IMR-90 (cell line): ENCODE results near the gene RAP1A. TPM values are rescaled to one million over a fixed set of nuclear protein-coding genes. Genes with fewer than 3 reads are reported as not detected.
A peak's percentile ranks its signal among the peaks of the same experiment; 100 is the strongest.

Source experiments
- ATAC-seq: fragments of 200-7000 bp; cut with Tn5 transposase; 2 replicates; pipeline ENCODE4 v1.9.1; 2020; ENCODE audit warnings: low read depth, mild to moderate bottlenecking, moderate library complexity
- BruUV-seq: library from RNA; stranded (reverse); fragments of 400-500 nt; replicated peaks from 2 replicates; lab custom pipeline; 2021; lab: Mats Ljungman, UMichigan
- CTCF ChIA-PET: fragments of 300-600 bp; formaldehyde crosslinking; extraction: SDS; loops from one replicate; lab custom pipeline; 2021; ENCODE audit warnings: antibody characterized with exemption; lab: Yijun Ruan, JAX
- POLR2A ChIA-PET: fragments of 300-600 bp; sonication (Branson Sonifier 250); formaldehyde crosslinking; loops from one replicate; lab custom pipeline; 2022; ENCODE audit warnings: antibody characterized with exemption; ENCODE audit not compliant: unreplicated experiment; lab: Charles Lee
- DNase-seq: peaks from one replicate; pipeline ENCODE4 v3.0.0; 2013
- H2AFZ ChIP-seq: replicated peaks from 2 replicates; pipeline ENCODE3; 2013; ENCODE audit warnings: low read length, mild to moderate bottlenecking; ENCODE audit not compliant: poor library complexity
- H2AK5ac ChIP-seq: 2 replicates; pipeline ENCODE4 v1.6.1; 2013; ENCODE audit warnings: low read depth, low read length, inconsistent platforms
- H2AK9ac ChIP-seq: replicated peaks from 2 replicates; pipeline ENCODE3; 2013; ENCODE audit warnings: mild to moderate bottlenecking, low read depth, low read length, moderate library complexity; ENCODE audit not compliant: poor library complexity
- H2BK120ac ChIP-seq: 2 replicates; pipeline ENCODE4 v1.6.1; 2013; ENCODE audit warnings: low read depth, low read length, inconsistent platforms
- H2BK15ac ChIP-seq: 3 replicates; pipeline ENCODE4 v1.6.1; 2013; ENCODE audit warnings: low read depth, low read length, inconsistent platforms
- H2BK20ac ChIP-seq: 2 replicates; pipeline ENCODE4 v1.6.1; 2013; ENCODE audit warnings: low read depth, mild to moderate bottlenecking, inconsistent platforms, low read length, moderate library complexity
- H2BK5ac ChIP-seq: 2 replicates; pipeline ENCODE4 v1.6.1; 2013; ENCODE audit warnings: mild to moderate bottlenecking, low read depth, low read length, inconsistent platforms; ENCODE audit not compliant: poor library complexity, severe bottlenecking
- H3K14ac ChIP-seq: replicated peaks from 2 replicates; pipeline ENCODE4 v1.6.1; 2013; ENCODE audit warnings: low read depth, low read length, inconsistent platforms
- H3K18ac ChIP-seq: 2 replicates; pipeline ENCODE4 v1.6.1; 2013; ENCODE audit warnings: low read depth, low read length, control low read depth
- H3K23ac ChIP-seq: 2 replicates; pipeline ENCODE4 v1.6.1; 2013; ENCODE audit warnings: low read depth, low read length, inconsistent platforms
- H3K27ac ChIP-seq: 2 replicates; pipeline ENCODE4 v1.5.1; 2013; ENCODE audit warnings: mild to moderate bottlenecking, control low read depth, low read length; ENCODE audit not compliant: insufficient read depth
- H3K27me3 ChIP-seq: 2 replicates; pipeline ENCODE4 v1.6.1; 2013; ENCODE audit warnings: low read length; ENCODE audit not compliant: control insufficient read depth, insufficient read depth
- H3K36me3 ChIP-seq: 2 replicates; pipeline ENCODE4 v1.6.1; 2013; ENCODE audit warnings: low read length, mixed read lengths; ENCODE audit not compliant: control insufficient read depth, insufficient read depth
- H3K4ac ChIP-seq: 2 replicates; pipeline ENCODE4 v1.6.1; 2013; ENCODE audit warnings: low read depth, low read length, inconsistent platforms
- H3K4me1 ChIP-seq: 2 replicates; pipeline ENCODE4 v1.6.1; 2013; ENCODE audit warnings: low read length, mixed read lengths; ENCODE audit not compliant: control insufficient read depth, insufficient read depth
- H3K4me2 ChIP-seq: 2 replicates; pipeline ENCODE4 v1.6.1; 2013; ENCODE audit warnings: low read depth, mild to moderate bottlenecking, control low read depth, low read length, moderate library complexity
- H3K4me3 ChIP-seq: 2 replicates; pipeline ENCODE4 v1.5.1; 2013; ENCODE audit warnings: low read depth, mild to moderate bottlenecking, control low read depth, low read length, moderate library complexity; ENCODE audit not compliant: insufficient read depth
- H3K56ac ChIP-seq: 2 replicates; pipeline ENCODE4 v1.6.1; 2013; ENCODE audit warnings: low read length, inconsistent platforms; ENCODE audit not compliant: insufficient read depth; ENCODE audit errors: extremely low read depth
- H3K79me1 ChIP-seq, 2 experiments: 2 replicates each; pipeline ENCODE4 v1.6.1; 2013; ENCODE audit warnings: low read length in 2 of 2, inconsistent platforms in 1 of 2, low read depth in 1 of 2
- H3K9ac ChIP-seq: 2 replicates; pipeline ENCODE4 v1.6.1; 2013; ENCODE audit warnings: low read depth, low read length, control low read depth
- H3K9me1 ChIP-seq: 2 replicates; pipeline ENCODE4 v1.6.1; 2013; ENCODE audit warnings: low read length, inconsistent platforms; ENCODE audit not compliant: insufficient read depth
- H3K9me3 ChIP-seq: 2 replicates; pipeline ENCODE4 v1.6.1; 2013; ENCODE audit warnings: low read length; ENCODE audit not compliant: control insufficient read depth, insufficient read depth
- H4K20me1 ChIP-seq: 2 replicates; pipeline ENCODE4 v1.6.1; 2013; ENCODE audit warnings: low read length, inconsistent platforms; ENCODE audit not compliant: insufficient read depth
- H4K5ac ChIP-seq: 2 replicates; pipeline ENCODE4 v1.6.1; 2013; ENCODE audit warnings: mild to moderate bottlenecking, low read depth, low read length, control low read depth
- H4K8ac ChIP-seq, 2 experiments: 2 replicates each; pipeline ENCODE4 v1.6.1; 2013; ENCODE audit warnings: low read depth in 2 of 2, low read length in 2 of 2, control low read depth in 1 of 2, inconsistent platforms in 1 of 2
- H4K91ac ChIP-seq: 2 replicates; pipeline ENCODE4 v1.6.1; 2013; ENCODE audit warnings: low read depth, low read length, inconsistent platforms; ENCODE audit not compliant: insufficient read depth
- CHD1 ChIP-seq: IDR thresholded peaks from 2 replicates; pipeline ENCODE4 v1.6.1; 2012; ENCODE audit warnings: low read depth, low read length, improper control_type of control experiment
- MXI1 ChIP-seq: IDR thresholded peaks from 2 replicates; pipeline ENCODE4 v1.6.1; 2012; ENCODE audit warnings: low read depth, mild to moderate bottlenecking, low read length, moderate library complexity, borderline replicate concordance
- RAD21 ChIP-seq: IDR thresholded peaks from 2 replicates; pipeline ENCODE4 v1.6.1; 2012; ENCODE audit warnings: low read length, improper control_type of control experiment
- WGBS, 2 experiments: methylation state at CpG; one replicate each; pipeline versions ENCODE4 v1.1.5 to v1.1.7; 2013; ENCODE audit warnings: missing lambda C conversion rate in 2 of 2; ENCODE audit not compliant: insufficient read length in 1 of 2; ENCODE audit errors: extremely low coverage in 2 of 2; 5-methylcytosine and 5-hydroxymethylcytosine counted together
- dilution Hi-C: fragments of 300-500 bp; cut with HindIII; formaldehyde crosslinking; loops from one replicate; pipeline ENCODE4 v1.14.3; 2018; ENCODE audit warnings: low sequenced_read_pairs; ENCODE audit not compliant: unreplicated experiment
- in situ Hi-C: fragments of 300-500 bp; cut with MboI; formaldehyde crosslinking; loops from 3 replicates; pipeline ENCODE4 v1.14.3; 2019; ENCODE audit warnings: low sequenced_read_pairs, inconsistent platforms, mixed read lengths
- intact Hi-C: fragments of 100-400 bp; cut with micrococcal nuclease; formaldehyde crosslinking; loops from 2 replicates; pipeline ENCODE4 v1.10.0; 2022
- polyA plus RNA-seq, 3 experiments: library from polyadenylated mRNA; depleted of rRNA; stranded (reverse); fragments of >200 nt; gene quantifications; 2 replicates each; pipeline ENCODE4 v1.2.3, GENCODE V29; 2012; ENCODE audit warnings: low replicate concordance in 1 of 3
- total RNA-seq: library from RNA; depleted of rRNA; stranded (reverse); fragments of >200 nt; gene quantifications from 2 replicates; pipeline ENCODE4 v1.2.3, GENCODE V29; 2012

Gene RAP1A
- total and polyA plus RNA-seq, 2 of the 4 experiments (the other 2 are of a cell fraction) = 18.1 to 43.6 TPM

DNA sequence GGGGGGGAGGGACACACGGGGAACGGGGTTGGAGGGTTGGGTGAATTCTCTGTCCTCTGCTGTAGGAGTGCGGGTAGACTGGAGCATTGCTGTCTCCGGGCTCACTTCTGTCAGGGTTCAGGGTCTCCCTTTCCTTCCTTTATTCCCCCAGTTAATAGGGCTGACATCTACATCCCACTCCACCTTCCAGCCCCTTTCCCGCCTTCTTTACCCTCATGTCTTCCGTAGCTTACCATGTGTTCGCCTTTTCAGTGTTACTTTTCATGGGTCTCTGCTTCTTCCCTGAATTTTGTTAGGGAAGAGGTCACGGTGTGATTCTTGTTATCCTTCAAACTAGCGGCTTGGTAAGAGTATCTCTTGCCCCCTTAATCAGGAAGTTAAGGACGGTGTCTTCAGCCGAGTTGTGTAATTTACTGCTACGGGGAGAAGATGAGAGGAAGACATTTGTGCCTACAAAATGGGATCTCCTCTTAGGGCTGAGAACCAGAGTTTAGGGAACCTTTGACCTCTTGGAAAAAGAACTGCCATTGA, 917 bp downstream of the RAP1A start:
- H3K56ac ChIP-seq = peak overlapping the region; percentile 93; the same call in 1 of the 2 replicates
- DNase-seq (no peak), ATAC-seq (no peak)
- H3K18ac ChIP-seq = peak overlapping the region; percentile 54
- peaks cover 39% of the 10 kb centered on the region for H4K20me1 ChIP-seq
- peak overlapping the region; percentile 94; the same call in 1 of the 3 replicates for H2BK15ac ChIP-seq
- no peak for TF ChIP-seq RAD21
- peak; percentile 25; the same call in 1 of the 2 replicates for TF ChIP-seq MXI1
- TF ChIP-seq CHD1 = no peak
- H3K4ac ChIP-seq = peak overlapping the region; percentile 96
- H3K4me1 ChIP-seq = peaks cover 7% of the 10 kb centered on the region; the same call in 1 of the 2 replicates
- H2AK9ac ChIP-seq = peak overlapping the region; percentile 99
- in situ Hi-C loops = no loop called here
- no CpG with 5 or more reads among the region's 12 CpGs for WGBS, 2 experiments
- dilution Hi-C loops = no loop called here
- no peaks in the 10 kb centered on the region for H3K9me3 ChIP-seq
- H4K91ac ChIP-seq = peak overlapping the region; percentile 52
- H4K8ac ChIP-seq = peak overlapping the region; percentile 11 to 88; a peak in 3 of 4 replicates
- H3K79me1 ChIP-seq = peaks cover 5 to 41% of the 10 kb centered on the region in 2 experiments
- peak overlapping the region; percentile 99 for H3K14ac ChIP-seq
- H2AFZ ChIP-seq = peak overlapping the region; percentile 96
- H4K5ac ChIP-seq = peak overlapping the region; percentile 32
- peak overlapping the region; percentile 90 for H3K9ac ChIP-seq
- H3K36me3 ChIP-seq = no peaks in the 10 kb centered on the region
- H3K27ac ChIP-seq = peak overlapping the region; percentile 90
- peak overlapping the region; percentile 96 for H2BK5ac ChIP-seq
- peak overlapping the region; percentile 99 for H3K23ac ChIP-seq
- H2BK20ac ChIP-seq = no peak overlapping the region
- POLR2A ChIA-PET = interaction anchor here (0.6 to 1.4 kb wide), 2 partner anchors 85 to 112 kb away, joined by 3 to 11 read pairs; no protein-coding TSS in a partner anchor
- intact Hi-C loops = loop anchor here (1.0 to 5.0 kb wide), 2 partner anchors 72 to 112 kb away; no protein-coding TSS in a partner anchor
- H2BK120ac ChIP-seq = peak overlapping the region; percentile 82; the same call in 1 of the 2 replicates
- peak overlapping the region; percentile 100 for H3K4me2 ChIP-seq
- H3K4me3 ChIP-seq = peak overlapping the region; percentile 99
- peak overlapping the region; percentile 98 for H2AK5ac ChIP-seq
- H3K9me1 ChIP-seq = peaks cover 10% of the 10 kb centered on the region
- BruUV-seq = no TSS peak
- no peaks in the 10 kb centered on the region for H3K27me3 ChIP-seq
- CTCF ChIA-PET = no interaction called here
